Subcutaneous adipose tissue (tissue), 4 donors: ENCODE data around the gene RPAP3. TPM values are rescaled to one million over a fixed set of nuclear protein-coding genes. Genes with fewer than 3 reads are reported as not detected.

Source experiments
- total RNA-seq, 4 donors: library from RNA; depleted of rRNA; stranded (reverse); fragments of >200 nt; gene quantifications; one replicate each; pipeline ENCODE4 v1.1.0, GENCODE V29; 2016
- TF ChIP-seq, protein P1 (sequence below): fragments of 450-650 bp; IDR thresholded peaks from one replicate; pipeline ENCODE4 v1.5.1; 2016; ENCODE audit warnings: low read depth, mild to moderate bottlenecking, control low read depth, antibody characterized with exemption, moderate library complexity

The RPAP3 gene
- total RNA-seq, 4 donors from 2014 or later, result 10.0 to 24.1 (median 14.2) TPM

DNA sequence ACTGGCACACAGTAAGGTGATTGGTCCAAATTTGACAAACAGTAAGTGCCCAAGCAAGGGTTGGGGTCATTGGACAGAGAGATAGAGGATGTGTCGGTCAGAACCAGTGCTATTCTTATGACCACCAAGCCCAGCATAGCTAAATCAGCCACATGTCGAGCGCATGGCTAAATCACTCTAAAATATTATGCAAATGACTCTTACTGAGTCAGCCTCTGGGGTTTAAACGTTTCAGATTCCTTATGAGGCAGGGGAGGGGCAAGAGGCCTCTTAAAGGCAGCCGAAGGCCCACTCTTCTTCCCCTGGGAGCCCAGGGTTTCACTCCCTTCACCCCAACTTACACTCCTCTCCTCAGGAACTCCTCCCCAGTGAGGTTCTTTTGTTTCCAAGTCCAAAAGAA is 20.1 kb upstream of the RPAP3 start:
- TF ChIP-seq, protein P1, sequence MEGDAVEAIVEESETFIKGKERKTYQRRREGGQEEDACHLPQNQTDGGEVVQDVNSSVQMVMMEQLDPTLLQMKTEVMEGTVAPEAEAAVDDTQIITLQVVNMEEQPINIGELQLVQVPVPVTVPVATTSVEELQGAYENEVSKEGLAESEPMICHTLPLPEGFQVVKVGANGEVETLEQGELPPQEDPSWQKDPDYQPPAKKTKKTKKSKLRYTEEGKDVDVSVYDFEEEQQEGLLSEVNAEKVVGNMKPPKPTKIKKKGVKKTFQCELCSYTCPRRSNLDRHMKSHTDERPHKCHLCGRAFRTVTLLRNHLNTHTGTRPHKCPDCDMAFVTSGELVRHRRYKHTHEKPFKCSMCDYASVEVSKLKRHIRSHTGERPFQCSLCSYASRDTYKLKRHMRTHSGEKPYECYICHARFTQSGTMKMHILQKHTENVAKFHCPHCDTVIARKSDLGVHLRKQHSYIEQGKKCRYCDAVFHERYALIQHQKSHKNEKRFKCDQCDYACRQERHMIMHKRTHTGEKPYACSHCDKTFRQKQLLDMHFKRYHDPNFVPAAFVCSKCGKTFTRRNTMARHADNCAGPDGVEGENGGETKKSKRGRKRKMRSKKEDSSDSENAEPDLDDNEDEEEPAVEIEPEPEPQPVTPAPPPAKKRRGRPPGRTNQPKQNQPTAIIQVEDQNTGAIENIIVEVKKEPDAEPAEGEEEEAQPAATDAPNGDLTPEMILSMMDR, result no peak

DNA sequence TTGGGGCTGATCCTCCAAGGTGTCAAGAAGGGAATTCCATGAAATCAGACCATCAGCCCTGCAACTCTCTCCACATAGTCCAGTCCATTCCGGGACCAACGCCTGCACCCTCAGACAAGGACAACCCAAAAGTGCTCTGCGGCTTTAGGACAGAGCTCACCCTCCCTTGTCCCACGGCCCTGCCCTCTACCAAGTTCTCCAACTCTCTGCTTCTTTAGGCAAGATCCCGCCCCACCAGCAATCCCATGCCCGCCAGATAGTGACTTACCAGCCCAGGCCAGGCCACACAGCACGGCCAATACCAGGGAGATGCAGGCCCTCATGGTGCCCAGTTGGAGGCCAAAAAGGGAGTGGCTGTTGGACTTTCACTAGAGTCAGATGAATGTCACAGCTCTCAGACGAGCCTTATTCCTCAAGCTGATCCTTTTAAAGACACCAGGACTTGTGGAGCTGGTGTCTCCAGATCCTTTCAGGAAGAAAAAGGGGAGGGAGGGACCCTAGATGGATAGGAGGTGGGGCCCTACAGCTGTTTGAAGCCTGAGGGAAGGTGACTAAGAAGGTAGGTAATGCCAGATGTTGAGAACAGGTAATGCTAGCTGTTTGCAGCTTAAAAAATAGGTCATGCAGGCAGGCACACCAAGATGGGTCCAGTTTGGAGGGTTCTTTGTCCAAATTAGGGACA is 19.4 kb upstream of the RPAP3 start, which contains the start of gene ENDOU:
Gene ENDOU, minus strand, starts transcription at position 400 of the 682 bp plus-strand sequence. Its CDS starts 77 bp downstream, at position 323.
- TF ChIP-seq, protein P1, result no peak

DNA sequence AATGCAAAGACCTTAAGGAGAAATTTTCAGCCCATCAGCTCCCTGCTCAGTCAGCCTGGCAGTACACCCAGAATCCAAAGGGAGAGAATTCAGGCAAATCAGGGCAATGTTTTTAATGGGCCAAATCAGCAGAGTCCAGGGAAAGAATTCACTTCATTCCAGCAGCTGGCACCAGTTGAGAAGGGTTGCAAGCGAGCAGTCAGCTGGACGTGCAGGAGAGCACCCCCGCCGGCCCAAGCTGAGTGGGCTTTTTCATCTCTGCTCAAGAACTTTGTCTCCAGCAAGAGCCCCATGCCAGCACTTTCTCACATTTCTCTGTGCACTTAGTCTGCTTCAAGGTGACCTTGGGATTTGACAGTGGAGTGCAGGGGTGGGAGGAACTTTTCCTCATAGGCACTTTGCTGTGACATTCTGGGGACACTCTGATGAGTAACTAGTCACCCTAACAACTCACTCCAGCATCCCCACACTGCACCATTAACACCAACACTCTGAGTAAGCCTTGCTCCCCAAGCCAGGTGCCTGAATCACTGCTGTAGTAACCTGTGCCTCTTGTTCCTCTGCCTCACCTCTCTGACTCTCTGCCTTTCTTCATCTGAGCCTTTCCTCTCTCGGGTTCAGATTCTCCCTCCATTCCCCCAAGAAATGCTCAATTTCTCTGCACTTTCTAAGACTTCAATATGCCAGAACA is 17.3 kb upstream of the RPAP3 start:
- TF ChIP-seq, protein P1, result no peak

DNA sequence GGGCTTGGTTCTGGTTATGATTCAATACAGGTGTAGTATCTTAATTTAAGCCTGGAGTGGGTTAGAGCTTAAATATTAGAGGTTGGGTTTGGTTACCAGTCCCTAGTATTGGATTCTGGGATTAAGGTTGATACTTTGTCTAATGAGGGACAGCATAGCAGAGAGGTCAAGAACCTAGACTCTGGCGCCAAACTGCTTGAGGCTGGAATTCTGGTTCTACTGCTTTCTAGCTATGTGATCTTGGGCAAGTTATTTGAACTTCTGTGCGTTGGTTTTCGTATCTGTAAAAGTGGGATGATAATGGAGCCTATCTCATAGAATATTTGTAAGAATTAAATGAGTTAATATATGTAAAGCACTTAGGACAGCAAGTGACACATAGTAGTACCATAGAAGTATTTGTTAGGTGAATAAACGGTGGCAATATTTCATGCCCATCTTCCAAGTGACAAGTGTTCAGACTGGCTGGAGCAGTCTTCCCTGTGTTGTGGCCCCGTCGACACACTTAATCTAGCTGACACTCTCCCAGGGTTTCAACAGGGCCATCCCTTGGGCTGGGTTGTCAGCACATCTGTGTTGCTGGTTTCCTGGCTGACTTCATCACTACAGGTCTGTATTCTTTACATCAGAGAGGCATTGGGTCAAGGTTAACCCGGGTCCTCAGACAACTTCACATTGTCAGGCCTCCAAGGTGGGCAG is 16.5 kb upstream of the RPAP3 start:
- TF ChIP-seq, protein P1, result no peak

DNA sequence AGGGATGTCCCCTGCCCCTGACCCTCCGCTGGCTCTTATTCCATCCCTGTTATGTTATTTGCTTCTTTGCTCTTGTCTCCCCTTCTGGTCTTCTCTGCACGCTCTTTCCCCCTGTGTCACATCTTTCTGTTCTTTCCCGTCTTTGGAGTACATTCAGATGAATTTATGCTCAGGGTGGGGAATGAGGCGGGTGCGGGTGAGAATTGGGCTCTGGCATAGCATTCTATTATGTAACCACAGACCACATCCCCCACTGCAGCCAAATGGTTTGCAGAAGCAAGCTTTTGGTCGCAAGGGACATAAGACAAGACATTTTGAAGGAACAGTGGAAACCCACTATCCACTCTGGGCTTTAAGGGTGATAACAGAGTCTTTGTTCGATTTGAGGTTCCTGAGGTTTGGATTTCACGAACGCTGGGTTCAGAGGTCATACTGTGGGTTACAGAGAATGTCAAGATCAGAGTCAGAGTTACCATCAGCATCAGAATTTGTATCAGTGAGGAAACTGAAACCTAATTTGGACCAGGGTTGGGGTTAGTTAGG is 15.7 kb upstream of the RPAP3 start:
- TF ChIP-seq, protein P1, result no peak

DNA sequence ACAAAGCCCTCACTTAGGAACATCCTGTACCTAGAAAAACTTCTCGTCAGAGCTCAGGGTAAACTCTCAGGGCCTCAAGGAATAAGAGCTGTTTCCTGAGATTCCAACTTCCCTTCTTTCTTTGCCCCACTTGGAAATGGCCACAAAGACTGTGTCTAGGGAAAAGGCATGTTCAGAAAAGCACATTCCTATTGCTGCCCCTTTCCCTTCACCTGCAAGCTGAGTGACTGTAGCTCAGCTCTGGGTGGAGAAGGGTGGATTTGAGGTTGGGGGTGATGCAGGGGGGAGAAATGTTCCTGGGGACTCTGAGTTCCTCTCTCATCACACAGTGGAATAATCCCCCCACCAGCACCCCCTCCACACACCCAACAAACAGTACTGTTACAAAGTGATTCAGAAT is 12.7 kb upstream of the RPAP3 start:
- TF ChIP-seq, protein P1, result no peak
